Nephron (organoid): ENCODE measurements around the gene EPHA7.
A peak's percentile ranks its signal among the peaks of the same experiment; 100 is the strongest.

Source experiments
- H3K27ac Mint-ChIP-seq, 3 experiments: 2 replicates each; pipeline ENCODE4 v1.8.0; 2020; ENCODE audit warnings: mixed read lengths in 3 of 3, mild to moderate bottlenecking in 2 of 3, moderate library complexity in 1 of 3
- H3K27me3 Mint-ChIP-seq: 2 replicates; pipeline ENCODE4 v1.8.0; 2021; ENCODE audit warnings: low read depth, mild to moderate bottlenecking, moderate library complexity, mixed read lengths
- H3K36me3 Mint-ChIP-seq: 2 replicates; pipeline ENCODE4 v1.8.0; 2020; ENCODE audit warnings: low read depth, mixed read lengths
- H3K4me1 Mint-ChIP-seq: 2 replicates; pipeline ENCODE4 v1.8.0; 2020; ENCODE audit warnings: mixed read lengths
- H3K4me3 Mint-ChIP-seq, 3 experiments: 2 replicates each; pipeline ENCODE4 v1.8.0; 2020; ENCODE audit warnings: mild to moderate bottlenecking in 3 of 3, mixed read lengths in 3 of 3, moderate library complexity in 2 of 3
- H3K9me3 Mint-ChIP-seq: 2 replicates; pipeline ENCODE4 v1.8.0; 2020; ENCODE audit warnings: mixed read lengths
- CTCF ChIP-seq, 3 experiments: fragments of 200-600 bp; sonication (generic); IDR thresholded peaks; one replicate each; pipeline ENCODE4 v1.5.0; 2021; ENCODE audit warnings: antibody characterized with exemption in 3 of 3; ENCODE audit not compliant: unreplicated experiment in 3 of 3

EPHA7 gene

DNA sequence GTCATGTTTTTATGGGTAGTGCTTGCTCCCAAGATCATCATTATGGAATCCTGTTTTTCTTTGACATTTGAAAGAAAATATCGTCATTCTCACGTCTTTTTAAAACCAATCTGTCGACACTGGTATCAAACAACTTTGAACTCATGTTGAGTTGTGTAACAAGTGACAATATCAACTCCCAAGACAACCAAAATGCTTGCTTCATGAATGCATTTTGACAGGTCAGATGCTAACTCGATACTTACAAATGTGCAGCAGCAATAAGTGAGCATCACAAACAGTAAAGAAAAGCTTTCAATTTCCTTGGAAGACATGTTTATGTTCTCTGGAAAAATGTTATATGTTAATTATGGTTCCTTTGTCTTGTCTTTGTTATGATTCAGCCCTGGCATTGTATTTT, 125.9 kb downstream of the EPHA7 start:
- Mint-ChIP-seq H3K36me3 (no peaks in the 10 kb centered on the region), H3K9me3 (no peaks in the 10 kb centered on the region), H3K4me1 (no peaks in the 10 kb centered on the region), H3K27me3 (no peaks in the 10 kb centered on the region), H3K4me3 (no peak overlapping the region), H3K27ac (peak overlapping the region in 1 of 3 experiments; percentile 51)
- TF ChIP-seq CTCF (IDR thresholded peaks at IDR 0.05; ENCODE audit: unreplicated experiment in 3 of 3) = no peak

DNA sequence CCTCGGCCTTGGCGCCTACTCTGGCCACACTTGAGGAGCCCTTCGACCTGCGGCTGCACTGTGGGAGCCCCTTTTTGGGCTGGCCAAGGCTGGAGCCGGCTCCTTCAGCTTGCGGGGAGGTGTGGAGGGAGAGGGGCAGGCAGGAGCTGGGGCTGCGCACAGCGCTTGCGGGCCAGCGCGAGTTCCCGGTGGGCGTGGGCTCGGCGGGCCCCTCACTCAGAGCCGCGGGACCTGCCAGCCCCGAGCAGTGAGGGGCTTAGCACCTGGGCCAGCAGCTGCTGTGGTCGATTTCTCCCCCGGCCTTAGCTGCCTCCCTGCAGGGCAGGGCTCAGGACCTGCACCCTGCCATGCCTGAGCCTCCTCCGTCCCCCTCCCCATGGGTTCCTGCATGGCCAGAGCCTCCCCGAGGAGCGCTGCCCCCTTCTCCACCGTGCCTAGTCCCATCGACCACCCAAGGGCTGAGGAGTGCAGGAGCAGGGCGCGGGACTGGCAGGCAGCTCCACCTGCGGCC, 136.8 kb downstream of the EPHA7 start:
- Mint-ChIP-seq H3K36me3 (peaks cover 9% of the 10 kb centered on the region), H3K27ac (no peak overlapping the region), H3K27me3 (no peaks in the 10 kb centered on the region), H3K4me1 (no peaks in the 10 kb centered on the region), H3K9me3 (no peaks in the 10 kb centered on the region), H3K4me3 (no peak overlapping the region)
- TF ChIP-seq CTCF (IDR thresholded peaks at IDR 0.05; ENCODE audit: unreplicated experiment in 3 of 3) = no peak

DNA sequence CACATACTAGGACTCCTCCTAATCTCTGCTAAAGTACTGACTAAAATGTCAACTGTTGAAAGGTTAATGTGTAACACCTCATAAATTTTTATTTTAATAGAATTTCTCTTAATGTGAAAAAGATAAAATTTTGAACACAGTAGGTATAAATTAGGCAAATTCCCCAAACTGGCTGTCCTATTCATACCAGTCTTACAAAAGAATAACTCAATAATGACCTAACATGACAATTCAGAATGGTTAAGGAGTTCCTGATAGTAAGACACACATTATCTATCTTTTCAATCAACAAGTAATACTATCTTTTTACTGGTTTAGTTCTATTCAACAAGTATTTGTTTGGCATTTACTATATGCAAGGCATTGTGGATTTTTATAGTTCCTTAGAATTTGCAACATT, 141.1 kb downstream of the EPHA7 start:
- no peak for TF ChIP-seq CTCF (IDR thresholded peaks at IDR 0.05; ENCODE audit: unreplicated experiment in 3 of 3)
- no peaks in the 10 kb centered on the region for H3K9me3 Mint-ChIP-seq
- H3K4me1 Mint-ChIP-seq = peaks cover 3% of the 10 kb centered on the region
- no peak overlapping the region for H3K4me3 Mint-ChIP-seq
- no peak overlapping the region for H3K27ac Mint-ChIP-seq
- peaks cover 1% of the 10 kb centered on the region for H3K36me3 Mint-ChIP-seq
- H3K27me3 Mint-ChIP-seq = no peaks in the 10 kb centered on the region

GRCh38 chr6:93272896-93273295, 146.5 kb downstream of the EPHA7 start:
- no peaks in the 10 kb centered on the region for H3K9me3 Mint-ChIP-seq
- no peak for TF ChIP-seq CTCF (IDR thresholded peaks at IDR 0.05; ENCODE audit: unreplicated experiment in 3 of 3)
- no peaks in the 10 kb centered on the region for H3K36me3 Mint-ChIP-seq
- H3K4me1 Mint-ChIP-seq = peaks cover 5% of the 10 kb centered on the region
- H3K27ac Mint-ChIP-seq = peak overlapping the region in 1 of 3 experiments; percentile 52
- no peak overlapping the region for H3K4me3 Mint-ChIP-seq
- no peaks in the 10 kb centered on the region for H3K27me3 Mint-ChIP-seq

GRCh38 chr6:93272211-93272610, 147.1 kb downstream of the EPHA7 start:
- Mint-ChIP-seq H3K4me1 (peaks cover 5% of the 10 kb centered on the region), H3K27ac (peak overlapping the region in 1 of 3 experiments; percentile 54), H3K4me3 (no peak overlapping the region), H3K36me3 (peaks cover 2% of the 10 kb centered on the region), H3K27me3 (no peaks in the 10 kb centered on the region), H3K9me3 (no peaks in the 10 kb centered on the region)
- no peak for TF ChIP-seq CTCF (IDR thresholded peaks at IDR 0.05; ENCODE audit: unreplicated experiment in 3 of 3)

GRCh38 chr6:93266116-93266817, 153.1 kb downstream of the EPHA7 start:
- no peak overlapping the region for H3K4me3 Mint-ChIP-seq
- no peaks in the 10 kb centered on the region for H3K9me3 Mint-ChIP-seq
- peaks cover 7% of the 10 kb centered on the region for H3K36me3 Mint-ChIP-seq
- no peak for TF ChIP-seq CTCF (IDR thresholded peaks at IDR 0.05; ENCODE audit: unreplicated experiment in 3 of 3)
- no peak overlapping the region for H3K27ac Mint-ChIP-seq
- H3K27me3 Mint-ChIP-seq = no peaks in the 10 kb centered on the region
- no peaks in the 10 kb centered on the region for H3K4me1 Mint-ChIP-seq
